Ramos (cell line): ENCODE results near the gene ARL6IP4.
"Not testable (repeated sequence)": the region's sequence is repeated elsewhere in the genome, so short reads cannot be mapped to it uniquely, and the experiment has no call there.

ENCODE experiments used
- in situ Hi-C: fragments of 300-500 bp; cut with MboI; formaldehyde crosslinking; loops from one replicate; pipeline ENCODE4 v1.14.3; 2022; ENCODE audit warnings: low sequenced_read_pairs; ENCODE audit not compliant: unreplicated experiment

The ARL6IP4 gene

GRCh38 chr12:123005081-123005626, 24.7 kb downstream of the ARL6IP4 start:
- in situ Hi-C loops, result no loop called here

- in situ Hi-C loops, result no loop called here
Measured at GRCh38 chr12:123006977-123007376, 26.5 kb downstream of the ARL6IP4 start.

GRCh38 chr12:123010110-123010509, 29.6 kb downstream of the ARL6IP4 start:
- in situ Hi-C loops, result no loop called here

- in situ Hi-C loops, result no loop called here
Measured at GRCh38 chr12:123010681-123011080, 30.2 kb downstream of the ARL6IP4 start.

GRCh38 chr12:123011701-123012100, 31.2 kb downstream of the ARL6IP4 start:
- in situ Hi-C loops, result no loop called here

GRCh38 chr12:123013185-123014095, 33.0 kb downstream of the ARL6IP4 start:
- in situ Hi-C loops, result no loop called here

GRCh38 chr12:123014473-123014872, 34.0 kb downstream of the ARL6IP4 start:
- in situ Hi-C loops, result not testable (repeated sequence)

GRCh38 chr12:123017753-123018152, 37.3 kb downstream of the ARL6IP4 start:
- in situ Hi-C loops, result no loop called here

GRCh38 chr12:123019841-123020138, 39.3 kb downstream of the ARL6IP4 start:
- in situ Hi-C loops, result no loop called here

- in situ Hi-C loops, result no loop called here
Measured at GRCh38 chr12:123021688-123022604, 41.5 kb downstream of the ARL6IP4 start.

GRCh38 chr12:123022846-123023245, 42.4 kb downstream of the ARL6IP4 start:
- in situ Hi-C loops, result no loop called here

GRCh38 chr12:123024819-123025391, 44.4 kb downstream of the ARL6IP4 start:
- in situ Hi-C loops, result no loop called here

- in situ Hi-C loops, result no loop called here
Measured at GRCh38 chr12:123026094-123026853, 45.8 kb downstream of the ARL6IP4 start.

GRCh38 chr12:123027726-123028445, 47.4 kb downstream of the ARL6IP4 start:
- in situ Hi-C loops, result no loop called here

GRCh38 chr12:123028475-123028874, 48.0 kb downstream of the ARL6IP4 start:
- in situ Hi-C loops, result no loop called here

- in situ Hi-C loops, result no loop called here
Measured at GRCh38 chr12:123029550-123029949, 49.1 kb downstream of the ARL6IP4 start.

- in situ Hi-C loops, result no loop called here
Measured at GRCh38 chr12:123030686-123031085, 50.2 kb downstream of the ARL6IP4 start.

GRCh38 chr12:123031171-123031845, 50.8 kb downstream of the ARL6IP4 start:
- in situ Hi-C loops, result no loop called here
